Prostate gland (tissue), 2 donors: ENCODE results near the gene PPL. TPM values are rescaled to one million over a fixed set of nuclear protein-coding genes. Genes with fewer than 3 reads are reported as not detected.
"Not testable (repeated sequence)": the region's sequence is repeated elsewhere in the genome, so short reads cannot be mapped to it uniquely, and the experiment has no call there.

Experiments used
- DNase-seq: peaks from one replicate; pipeline ENCODE4 v3.0.0-alpha.2; 2019; ENCODE audit warnings: low spot score
- H3K27ac ChIP-seq, 2 donors: fragments of 200-600 bp; sonication (generic); 2 replicates each; pipeline ENCODE4 v1.5.1; 2017 to 2019
- H3K27me3 ChIP-seq: fragments of 200-600 bp; sonication (generic); replicated peaks from 2 replicates; pipeline ENCODE4 v1.5.1; 2019; ENCODE audit not compliant: insufficient read depth
- H3K36me3 ChIP-seq, 2 donors: fragments of 200-600 bp; sonication (generic); 1 replicate in 1 of 2; 2 replicates in 1 of 2; pipeline versions ENCODE4 v1.5.1 to v1.8.1; 2017 to 2019
- H3K4me1 ChIP-seq: fragments of 200-600 bp; sonication (generic); replicated peaks from 2 replicates; pipeline ENCODE4 v1.5.1; 2019
- H3K4me3 ChIP-seq, 2 donors: fragments of 200-600 bp; sonication (generic); 2 replicates each; pipeline ENCODE4 v1.5.1; 2017 to 2019
- H3K9me3 ChIP-seq: fragments of 200-600 bp; sonication (generic); 2 replicates; pipeline ENCODE4 v1.5.1; 2017
- CTCF ChIP-seq, 4 experiments: fragments of 200-600 bp in 2 of 4; fragments of 450-650 bp in 2 of 4; sonication (generic) in 2 of 4; IDR thresholded peaks; 1 replicate in 3 of 4; 2 replicates in 1 of 4; pipeline ENCODE4 v1.5.1; 2016 to 2019; ENCODE audit warnings: antibody characterized with exemption in 4 of 4, mild to moderate bottlenecking in 2 of 4, moderate library complexity in 2 of 4
- POLR2A ChIP-seq: fragments of 450-650 bp; IDR thresholded peaks from one replicate; pipeline ENCODE4 v1.6.1; 2016; ENCODE audit warnings: antibody characterized with exemption, mild to moderate bottlenecking
- POLR2AphosphoS5 ChIP-seq: sonication (generic); formaldehyde crosslinking; IDR thresholded peaks from one replicate; pipeline ENCODE4 v1.6.1; 2017; ENCODE audit warnings: antibody characterized with exemption
- WGBS: methylation state at CpG from one replicate; pipeline ENCODE4 v1.1.5; 2018; 5-methylcytosine and 5-hydroxymethylcytosine counted together
- intact Hi-C: fragments of 100-400 bp; cut with DNase I; formaldehyde crosslinking; loops from one replicate; pipeline ENCODE4 v1.14.2; 2022
- total RNA-seq, 2 donors: library from RNA; depleted of rRNA; stranded (reverse); fragments of >200 nt; gene quantifications; one replicate each; pipeline ENCODE4 v1.1.0, GENCODE V29; 2016

PPL gene
- total RNA-seq, 2 donors from 2014 or later = 39.4 to 64.3 TPM

DNA sequence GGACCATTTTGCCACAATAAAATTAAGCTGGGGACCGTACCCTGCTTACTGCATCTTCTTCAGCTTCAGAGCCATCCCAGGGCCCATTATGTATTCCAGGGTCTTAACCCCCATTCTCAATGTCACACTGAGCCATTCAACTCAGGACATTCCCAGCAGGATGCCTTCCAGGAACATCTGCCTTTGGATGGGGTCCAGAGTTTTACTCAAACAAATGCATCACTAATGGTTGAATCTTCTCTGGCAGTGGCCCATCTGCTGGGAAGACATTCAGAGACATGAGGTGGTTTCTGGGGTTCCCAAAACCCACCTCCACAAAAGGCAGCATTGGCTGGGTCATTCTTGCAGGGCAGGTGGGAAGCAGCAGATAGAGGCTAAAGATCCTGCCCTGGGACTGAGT, 17.8 kb upstream of the PPL start:
- Histone ChIP-seq H3K4me1 (peaks cover 2% of the 10 kb centered on the region), H3K9me3 (no peaks in the 10 kb centered on the region), H3K27me3 (no peaks in the 10 kb centered on the region), H3K36me3 (no peaks in the 10 kb centered on the region), H3K27ac (no peak overlapping the region), H3K4me3 (no peak overlapping the region)
- TF ChIP-seq CTCF (IDR thresholded peaks at IDR 0.05) (no peak), POLR2AphosphoS5 (no peak), POLR2A (no peak)
- intact Hi-C loops = loop anchor here (5.0 to 10.0 kb wide), 4 partner anchors 107 to 450 kb away; partner anchors contain the start of genes GLYR1, NUDT16L1 and UBN1
- whole genome bisulfite sequencing = 94% methylated on average over 1 of the region's 1 CpG
- no peak for DNase-seq

DNA sequence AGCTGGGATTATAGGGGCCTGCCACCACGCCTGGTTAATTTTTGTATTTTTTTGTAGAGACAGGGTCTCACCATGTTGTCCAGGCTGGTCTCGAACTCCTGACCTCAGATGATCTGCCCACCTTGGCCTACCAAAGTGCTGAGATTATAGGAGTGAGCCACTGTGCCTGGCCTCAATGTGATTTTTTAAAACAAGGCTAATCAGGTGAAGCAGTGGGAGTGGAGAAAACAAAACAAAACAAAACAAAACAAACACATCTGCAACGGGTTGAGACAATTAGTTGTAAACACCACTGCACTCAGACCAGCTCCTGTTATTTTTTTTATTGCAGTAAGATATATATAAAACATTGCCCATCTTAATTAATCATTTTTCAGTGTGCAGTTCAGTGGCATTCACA, 14.6 kb upstream of the PPL start:
- H3K9me3 ChIP-seq, H3K27me3 ChIP-seq, H3K27ac ChIP-seq, H3K36me3 ChIP-seq, H3K4me1 ChIP-seq, H3K4me3 ChIP-seq, DNase-seq: not testable (repeated sequence)
- intact Hi-C loops = loop anchor here (10.0 kb wide), 1 partner anchor 447 kb away; no protein-coding TSS in a partner anchor
- WGBS = 68% methylated on average over 3 of the region's 3 CpGs

- no peak overlapping the region for H3K27ac ChIP-seq
- no peaks in the 10 kb centered on the region for H3K27me3 ChIP-seq
- no peak overlapping the region for H3K4me3 ChIP-seq
- no peak for TF ChIP-seq CTCF (IDR thresholded peaks at IDR 0.05)
- no peak for TF ChIP-seq POLR2AphosphoS5
- no peak for TF ChIP-seq POLR2A
- WGBS = 73% methylated on average over 10 of the region's 10 CpGs
- H3K4me1 ChIP-seq = peaks cover 4% of the 10 kb centered on the region
- H3K36me3 ChIP-seq = no peaks in the 10 kb centered on the region
- H3K9me3 ChIP-seq = no peaks in the 10 kb centered on the region
- DNase-seq = no peak
- intact Hi-C loops = loop anchor here (10.0 kb wide), 1 partner anchor 445 kb away; no protein-coding TSS in a partner anchor
Observed at GRCh38 chr16:4949986-4950385, 13.0 kb upstream of the PPL start.

GRCh38 chr16:4948903-4949766, 12.2 kb upstream of the PPL start:
- Histone ChIP-seq H3K36me3 (no peaks in the 10 kb centered on the region), H3K4me3 (no peak overlapping the region), H3K9me3 (no peaks in the 10 kb centered on the region), H3K4me1 (peaks cover 4% of the 10 kb centered on the region), H3K27ac (no peak overlapping the region), H3K27me3 (no peaks in the 10 kb centered on the region)
- DNase-seq = no peak
- 77% methylated on average over 16 of the region's 16 CpGs for WGBS
- no peak for TF ChIP-seq POLR2A
- intact Hi-C loops = no loop called here

DNA sequence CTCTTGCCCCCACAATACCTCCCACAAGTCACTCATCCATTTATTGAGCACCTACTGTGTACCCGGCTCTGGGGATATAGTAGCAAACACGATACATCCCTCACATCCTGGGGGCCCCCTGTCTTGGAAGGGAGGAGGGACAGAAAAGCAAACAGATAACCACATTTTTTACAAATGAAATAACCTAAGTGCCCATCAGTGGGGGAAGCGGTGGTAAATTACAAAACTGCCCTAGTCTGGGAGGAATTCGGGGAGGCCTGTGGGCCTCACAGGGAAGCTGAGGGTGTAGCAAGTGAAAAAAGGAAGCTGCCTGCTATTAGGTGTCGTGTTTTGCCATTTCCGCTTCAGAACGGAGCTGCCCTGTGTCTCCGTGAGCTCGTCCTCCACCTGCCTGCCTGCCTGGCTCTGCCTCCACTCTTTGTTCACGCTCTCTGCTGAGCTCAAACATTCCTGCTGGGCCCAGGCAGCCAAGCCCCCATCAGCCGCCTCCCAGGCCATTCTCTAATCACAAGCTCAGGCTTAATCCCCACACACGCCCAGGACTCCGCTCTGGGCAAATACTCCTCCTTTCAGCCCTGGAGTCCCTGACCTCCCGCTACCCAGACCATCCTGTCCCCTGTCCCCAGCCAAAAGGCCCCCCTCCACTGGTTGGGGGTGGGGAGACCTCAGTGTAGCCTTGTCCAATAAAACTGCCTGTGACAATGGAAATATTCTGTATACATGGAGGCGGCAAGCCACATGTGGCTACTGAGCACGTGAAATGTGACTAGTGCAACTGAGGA, 11.0 kb upstream of the PPL start:
- Histone ChIP-seq H3K36me3 (no peaks in the 10 kb centered on the region), H3K9me3 (no peaks in the 10 kb centered on the region), H3K4me1 (peaks cover 4% of the 10 kb centered on the region), H3K27me3 (no peaks in the 10 kb centered on the region), H3K27ac (no peak overlapping the region), H3K4me3 (no peak overlapping the region)
- no peak for TF ChIP-seq CTCF (IDR thresholded peaks at IDR 0.05)
- intact Hi-C loops = no loop called here
- 61% methylated on average over 16 of the region's 16 CpGs for WGBS
- DNase-seq = no peak
